H9 (cell line): ENCODE results near the gene SAV1. TPM values are rescaled to one million over a fixed set of nuclear protein-coding genes. Genes with fewer than 3 reads are reported as not detected.

ENCODE experiments used
- DNase-seq: peaks from one replicate; pipeline ENCODE4 v3.0.0-alpha.2; 2017
- H2AFZ ChIP-seq: one replicate; pipeline ENCODE4 v1.6.1; 2013; ENCODE audit warnings: mild to moderate bottlenecking, low read length, control low read depth, moderate library complexity
- H2AK5ac ChIP-seq: 2 replicates; pipeline ENCODE4 v1.6.1; 2013; ENCODE audit warnings: low read length, control low read depth, mixed read lengths; ENCODE audit not compliant: insufficient read length
- H2BK120ac ChIP-seq: one replicate; pipeline ENCODE4 v1.6.1; 2013; ENCODE audit warnings: low read depth, mild to moderate bottlenecking, low read length, control low read depth, inconsistent platforms; ENCODE audit not compliant: poor library complexity, severe bottlenecking
- H2BK12ac ChIP-seq: 2 replicates; pipeline ENCODE4 v1.6.1; 2013; ENCODE audit warnings: low read length, control low read depth, mixed read lengths, low read depth; ENCODE audit not compliant: insufficient read length
- H2BK15ac ChIP-seq: 2 replicates; pipeline ENCODE4 v1.6.1; 2013; ENCODE audit warnings: low read depth, low read length, control low read depth
- H2BK20ac ChIP-seq: one replicate; pipeline ENCODE4 v1.6.1; 2013; ENCODE audit warnings: low read depth, mild to moderate bottlenecking, low read length, control low read depth, inconsistent platforms; ENCODE audit not compliant: poor library complexity, severe bottlenecking
- H2BK5ac ChIP-seq: 2 replicates; pipeline ENCODE4 v1.6.1; 2013; ENCODE audit warnings: low read length, control low read depth, mixed read lengths; ENCODE audit not compliant: insufficient read length
- H3K14ac ChIP-seq: 2 replicates; pipeline ENCODE4 v1.6.1; 2013; ENCODE audit warnings: low read length, control low read depth; ENCODE audit not compliant: insufficient read depth
- H3K18ac ChIP-seq: 2 replicates; pipeline ENCODE4 v1.6.1; 2013; ENCODE audit warnings: low read depth, mild to moderate bottlenecking, mixed read lengths, low read length, control low read depth; ENCODE audit not compliant: insufficient read length
- H3K23ac ChIP-seq: 2 replicates; pipeline ENCODE4 v1.6.1; 2013; ENCODE audit warnings: low read length, control low read depth, mixed read lengths, low read depth; ENCODE audit not compliant: insufficient read length
- H3K23me2 ChIP-seq: 2 replicates; pipeline ENCODE4 v1.6.1; 2013; ENCODE audit warnings: low read depth, mild to moderate bottlenecking, mixed read lengths, low read length, control low read depth; ENCODE audit not compliant: insufficient read length, poor library complexity, severe bottlenecking
- H3K27ac ChIP-seq: 2 replicates; pipeline ENCODE4 v1.5.1; 2013; ENCODE audit warnings: low read length, control low read depth, mixed read lengths, low read depth; ENCODE audit not compliant: insufficient read length
- H3K27me3 ChIP-seq: 2 replicates; pipeline ENCODE4 v1.6.1; 2013; ENCODE audit warnings: low read length, control low read depth, inconsistent platforms; ENCODE audit not compliant: insufficient read depth
- H3K4ac ChIP-seq: 2 replicates; pipeline ENCODE4 v1.6.1; 2013; ENCODE audit warnings: low read depth, mild to moderate bottlenecking, control low read depth, inconsistent platforms, low read length, moderate library complexity
- H3K4me1 ChIP-seq: 2 replicates; pipeline ENCODE4 v1.6.1; 2013; ENCODE audit warnings: low read length, control low read depth, inconsistent platforms; ENCODE audit not compliant: insufficient read depth
- H3K4me2 ChIP-seq: 2 replicates; pipeline ENCODE4 v1.6.1; 2013; ENCODE audit warnings: low read length, control low read depth, mixed read lengths; ENCODE audit not compliant: insufficient read length, insufficient read depth
- H3K56ac ChIP-seq: 2 replicates; pipeline ENCODE4 v1.6.1; 2013; ENCODE audit warnings: low read depth, mild to moderate bottlenecking, mixed read lengths, low read length, control low read depth; ENCODE audit not compliant: insufficient read length
- H3K79me1 ChIP-seq: 2 replicates; pipeline ENCODE4 v1.6.1; 2013; ENCODE audit warnings: low read depth, mild to moderate bottlenecking, moderate library complexity, low read length, control low read depth, inconsistent platforms; ENCODE audit not compliant: insufficient read depth, poor library complexity, severe bottlenecking
- H3K79me2 ChIP-seq: 2 replicates; pipeline ENCODE4 v1.6.1; 2013; ENCODE audit warnings: low read length, control low read depth, inconsistent platforms; ENCODE audit not compliant: insufficient read depth
- H3K9ac ChIP-seq: 2 replicates; pipeline ENCODE4 v1.6.1; 2013; ENCODE audit warnings: low read length, control low read depth, mixed read lengths; ENCODE audit not compliant: insufficient read length; ENCODE audit errors: extremely low read depth
- H3K9me3 ChIP-seq: one replicate; pipeline ENCODE4 v1.6.1; 2013; ENCODE audit warnings: low read depth, low read length, inconsistent platforms; ENCODE audit not compliant: control insufficient read depth
- H3T11ph ChIP-seq: one replicate; pipeline ENCODE4 v1.6.1; 2013; ENCODE audit warnings: mild to moderate bottlenecking, low read length, control low read depth, inconsistent platforms
- H4K20me1 ChIP-seq: one replicate; pipeline ENCODE4 v1.6.1; 2013; ENCODE audit not compliant: control insufficient read depth, insufficient read length, insufficient read depth
- H4K5ac ChIP-seq: 2 replicates; pipeline ENCODE4 v1.6.1; 2013; ENCODE audit warnings: low read depth, mild to moderate bottlenecking, mixed read lengths, low read length, control low read depth; ENCODE audit not compliant: insufficient read length
- H4K8ac ChIP-seq: replicated peaks from 2 replicates; pipeline ENCODE4 v1.6.1; 2013; ENCODE audit warnings: low read length, control low read depth, mixed read lengths, low read depth; ENCODE audit not compliant: insufficient read length
- H4K91ac ChIP-seq: 2 replicates; pipeline ENCODE4 v1.6.1; 2013; ENCODE audit warnings: low read depth, mild to moderate bottlenecking, moderate library complexity, mixed read lengths, low read length, control low read depth; ENCODE audit not compliant: insufficient read length
- H3K27ac Mint-ChIP-seq, 3 experiments: 2 replicates in 2 of 3; 3 replicates in 1 of 3; pipeline ENCODE4 v1.8.0; 2020 to 2021; ENCODE audit warnings: mixed read lengths in 3 of 3, mild to moderate bottlenecking in 1 of 3, moderate library complexity in 1 of 3
- H3K27me3 Mint-ChIP-seq: 2 replicates; pipeline ENCODE4 v1.8.0; 2021; ENCODE audit warnings: low read depth, mild to moderate bottlenecking, moderate library complexity, mixed read lengths
- H3K36me3 Mint-ChIP-seq, 3 experiments: 2 replicates in 2 of 3; 3 replicates in 1 of 3; pipeline ENCODE4 v1.8.0; 2020 to 2021; ENCODE audit warnings: low read depth in 3 of 3, mixed read lengths in 3 of 3; ENCODE audit not compliant: insufficient read depth in 1 of 3
- H3K4me1 Mint-ChIP-seq, 2 experiments: 2 replicates each; pipeline ENCODE4 v1.8.0; 2020; ENCODE audit warnings: mixed read lengths in 2 of 2
- H3K4me3 Mint-ChIP-seq, 2 experiments: 2 replicates in 1 of 2; 3 replicates in 1 of 2; pipeline ENCODE4 v1.8.0; 2020 to 2021; ENCODE audit warnings: mild to moderate bottlenecking in 2 of 2, mixed read lengths in 2 of 2, moderate library complexity in 1 of 2
- H3K9me3 Mint-ChIP-seq, 2 experiments: 2 replicates in 1 of 2; 3 replicates in 1 of 2; pipeline ENCODE4 v1.8.0; 2020; ENCODE audit warnings: mild to moderate bottlenecking in 2 of 2, mixed read lengths in 2 of 2, moderate library complexity in 1 of 2
- CTCF ChIP-seq: fragments of 200-600 bp; sonication (generic); conservative IDR thresholded peaks from 3 replicates; pipeline ENCODE4 v1.8.0; 2021; ENCODE audit warnings: antibody characterized with exemption, mild to moderate bottlenecking
- WGBS: extraction: QIAGEN DNeasy Blood & Tissue Kit; methylation state at CpG from one replicate; pipeline ENCODE4 v1.1.7; 2013; ENCODE audit warnings: missing lambda C conversion rate, low lambda C conversion rate, mixed read lengths; ENCODE audit not compliant: insufficient read length; ENCODE audit errors: extremely low coverage; 5-methylcytosine and 5-hydroxymethylcytosine counted together
- total RNA-seq: library from RNA; stranded (reverse); gene quantifications from 2 replicates; pipeline ENCODE4 v1.2.1, GENCODE V29; 2021

The SAV1 gene
- total RNA-seq, 1 experiment from 2014 or later: 57.3 TPM

GRCh38 chr14:50594577-50595316, 73.4 kb downstream of the SAV1 start:
- peak overlapping the region; percentile 3 for H2AFZ ChIP-seq

More at GRCh38 chr14:50594577-50595316, 73.4 kb downstream of the SAV1 start:
- H4K5ac ChIP-seq: no peak overlapping the region
- no peaks in the 10 kb centered on the region for H3K4me1 ChIP-seq
- no peak overlapping the region for H4K91ac ChIP-seq
- H3K4ac ChIP-seq: no peak overlapping the region
- no peak overlapping the region for H3T11ph ChIP-seq
- H3K27ac ChIP-seq: no peak overlapping the region
- no peaks in the 10 kb centered on the region for H3K27me3 ChIP-seq
- no peaks in the 10 kb centered on the region for H3K9me3 ChIP-seq
- H2AK5ac ChIP-seq: no peak overlapping the region
- H3K79me1 ChIP-seq: no peaks in the 10 kb centered on the region
- no peak overlapping the region for H3K23ac ChIP-seq
- Mint-ChIP-seq H3K36me3 (no peaks in the 10 kb centered on the region), H3K4me1 (peaks cover 12 to 14% of the 10 kb centered on the region in 2 experiments), H3K4me3 (no peak overlapping the region), H3K27me3 (no peaks in the 10 kb centered on the region), H3K9me3 (no peaks in the 10 kb centered on the region), H3K27ac (peak overlapping the region in 2 of 3 experiments; percentile 87; a peak in 4 of 7 replicates)
- H4K8ac ChIP-seq: no peak overlapping the region
- H3K14ac ChIP-seq: peak overlapping the region; percentile 80; the same call in 1 of the 2 replicates
- no peaks in the 10 kb centered on the region for H3K79me2 ChIP-seq
- H3K56ac ChIP-seq: no peak overlapping the region
- no peak overlapping the region for H2BK15ac ChIP-seq
- no peak overlapping the region for H2BK12ac ChIP-seq
- no peak for TF ChIP-seq CTCF
- no peak overlapping the region for H2BK20ac ChIP-seq
- peak overlapping the region; percentile 64 for H3K18ac ChIP-seq
- H3K4me2 ChIP-seq: no peak overlapping the region
- DNase-seq: no peak
- no peaks in the 10 kb centered on the region for H4K20me1 ChIP-seq
- no peak overlapping the region for H2BK120ac ChIP-seq
- no peak overlapping the region for H3K9ac ChIP-seq
- H3K23me2 ChIP-seq: no peaks in the 10 kb centered on the region
- no peak overlapping the region for H2BK5ac ChIP-seq
- no CpG with 5 or more reads among the region's 8 CpGs for WGBS
